ENCODE measurements around the gene GDF7.

DNA sequence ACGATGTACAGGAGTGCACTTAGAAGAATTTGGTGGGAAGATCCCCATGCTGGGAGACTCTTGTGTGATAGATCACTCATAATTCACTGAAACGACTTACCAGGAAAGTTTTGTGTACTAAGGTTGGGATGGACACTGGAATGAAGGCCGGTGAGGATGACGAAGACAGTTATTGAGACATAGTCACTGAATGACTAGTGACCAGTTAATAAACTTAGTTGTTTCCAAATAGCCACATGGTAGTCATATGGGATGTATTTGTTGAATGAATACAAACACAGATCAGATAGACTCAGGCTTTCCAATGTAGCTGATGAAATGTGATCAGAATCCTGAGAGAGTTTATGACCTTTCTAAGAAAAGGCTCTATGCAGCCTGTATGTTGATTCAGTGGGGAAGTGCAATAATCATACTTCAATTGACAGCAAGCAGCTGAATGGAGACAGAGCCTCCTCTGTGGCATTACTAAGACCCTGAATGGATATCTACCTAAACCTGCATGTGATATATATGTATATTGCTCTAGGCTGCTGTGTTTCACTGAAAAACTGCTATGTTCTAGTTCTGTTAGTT, 20.4 kb downstream of the GDF7 start:
- TF ChIP-seq TCF12 (IDR thresholded peaks at IDR 0.05; ENCODE audit: low read depth) = no peak
- no peak for TF ChIP-seq EP300 (IDR thresholded peaks at IDR 0.05; ENCODE audit: borderline replicate concordance)
- no peak for TF ChIP-seq MAX (IDR thresholded peaks at IDR 0.05)
- no peak for TF ChIP-seq CEBPB (IDR thresholded peaks at IDR 0.05)
- TF ChIP-seq RAD21 (IDR thresholded peaks at IDR 0.05; ENCODE audit: low read depth) = no peak
- TF ChIP-seq ZBTB7A (IDR thresholded peaks at IDR 0.05; ENCODE audit: low read depth) = no peak
- no peak for TF ChIP-seq TAF1 (IDR thresholded peaks at IDR 0.05; ENCODE audit: low read depth)
- TF ChIP-seq TEAD4 (IDR thresholded peaks at IDR 0.05) = no peak
- TF ChIP-seq NFIC (IDR thresholded peaks at IDR 0.05) = no peak
- no peak for TF ChIP-seq YY1 (IDR thresholded peaks at IDR 0.05; ENCODE audit: low read depth)
- TF ChIP-seq, protein P1, sequence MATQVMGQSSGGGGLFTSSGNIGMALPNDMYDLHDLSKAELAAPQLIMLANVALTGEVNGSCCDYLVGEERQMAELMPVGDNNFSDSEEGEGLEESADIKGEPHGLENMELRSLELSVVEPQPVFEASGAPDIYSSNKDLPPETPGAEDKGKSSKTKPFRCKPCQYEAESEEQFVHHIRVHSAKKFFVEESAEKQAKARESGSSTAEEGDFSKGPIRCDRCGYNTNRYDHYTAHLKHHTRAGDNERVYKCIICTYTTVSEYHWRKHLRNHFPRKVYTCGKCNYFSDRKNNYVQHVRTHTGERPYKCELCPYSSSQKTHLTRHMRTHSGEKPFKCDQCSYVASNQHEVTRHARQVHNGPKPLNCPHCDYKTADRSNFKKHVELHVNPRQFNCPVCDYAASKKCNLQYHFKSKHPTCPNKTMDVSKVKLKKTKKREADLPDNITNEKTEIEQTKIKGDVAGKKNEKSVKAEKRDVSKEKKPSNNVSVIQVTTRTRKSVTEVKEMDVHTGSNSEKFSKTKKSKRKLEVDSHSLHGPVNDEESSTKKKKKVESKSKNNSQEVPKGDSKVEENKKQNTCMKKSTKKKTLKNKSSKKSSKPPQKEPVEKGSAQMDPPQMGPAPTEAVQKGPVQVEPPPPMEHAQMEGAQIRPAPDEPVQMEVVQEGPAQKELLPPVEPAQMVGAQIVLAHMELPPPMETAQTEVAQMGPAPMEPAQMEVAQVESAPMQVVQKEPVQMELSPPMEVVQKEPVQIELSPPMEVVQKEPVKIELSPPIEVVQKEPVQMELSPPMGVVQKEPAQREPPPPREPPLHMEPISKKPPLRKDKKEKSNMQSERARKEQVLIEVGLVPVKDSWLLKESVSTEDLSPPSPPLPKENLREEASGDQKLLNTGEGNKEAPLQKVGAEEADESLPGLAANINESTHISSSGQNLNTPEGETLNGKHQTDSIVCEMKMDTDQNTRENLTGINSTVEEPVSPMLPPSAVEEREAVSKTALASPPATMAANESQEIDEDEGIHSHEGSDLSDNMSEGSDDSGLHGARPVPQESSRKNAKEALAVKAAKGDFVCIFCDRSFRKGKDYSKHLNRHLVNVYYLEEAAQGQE (IDR thresholded peaks at IDR 0.05; ENCODE audit: low read depth) = no peak
- TF ChIP-seq, protein P2, sequence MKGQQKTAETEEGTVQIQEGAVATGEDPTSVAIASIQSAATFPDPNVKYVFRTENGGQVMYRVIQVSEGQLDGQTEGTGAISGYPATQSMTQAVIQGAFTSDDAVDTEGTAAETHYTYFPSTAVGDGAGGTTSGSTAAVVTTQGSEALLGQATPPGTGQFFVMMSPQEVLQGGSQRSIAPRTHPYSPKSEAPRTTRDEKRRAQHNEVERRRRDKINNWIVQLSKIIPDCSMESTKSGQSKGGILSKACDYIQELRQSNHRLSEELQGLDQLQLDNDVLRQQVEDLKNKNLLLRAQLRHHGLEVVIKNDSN (IDR thresholded peaks at IDR 0.05) = no peak
- no peak for TF ChIP-seq EGR1 (IDR thresholded peaks at IDR 0.05)
- no peak for TF ChIP-seq FOXM1 (IDR thresholded peaks at IDR 0.05; ENCODE audit: borderline replicate concordance, low read depth)

Measured in Ishikawa (cell line).